ENCODE results near the gene MICA.

GRCh38 chr6:31407699-31408098 is 4.3 kb downstream of the MICA start:
- TF ChIP-seq CTCF (IDR thresholded peaks at IDR 0.05) (no peak), POLR2A (IDR thresholded peaks at IDR 0.05) (no peak)
